NCI-H774 (cell line): ENCODE results near the gene SYNPO2L.
"Not testable (repeated sequence)": the region's sequence is repeated elsewhere in the genome, so short reads cannot be mapped to it uniquely, and the experiment has no call there.

Experiments
- DNase-seq: peaks from one replicate; lab custom pipeline; 2025; lab: John Stamatoyannopoulos, UW

The SYNPO2L gene

DNA sequence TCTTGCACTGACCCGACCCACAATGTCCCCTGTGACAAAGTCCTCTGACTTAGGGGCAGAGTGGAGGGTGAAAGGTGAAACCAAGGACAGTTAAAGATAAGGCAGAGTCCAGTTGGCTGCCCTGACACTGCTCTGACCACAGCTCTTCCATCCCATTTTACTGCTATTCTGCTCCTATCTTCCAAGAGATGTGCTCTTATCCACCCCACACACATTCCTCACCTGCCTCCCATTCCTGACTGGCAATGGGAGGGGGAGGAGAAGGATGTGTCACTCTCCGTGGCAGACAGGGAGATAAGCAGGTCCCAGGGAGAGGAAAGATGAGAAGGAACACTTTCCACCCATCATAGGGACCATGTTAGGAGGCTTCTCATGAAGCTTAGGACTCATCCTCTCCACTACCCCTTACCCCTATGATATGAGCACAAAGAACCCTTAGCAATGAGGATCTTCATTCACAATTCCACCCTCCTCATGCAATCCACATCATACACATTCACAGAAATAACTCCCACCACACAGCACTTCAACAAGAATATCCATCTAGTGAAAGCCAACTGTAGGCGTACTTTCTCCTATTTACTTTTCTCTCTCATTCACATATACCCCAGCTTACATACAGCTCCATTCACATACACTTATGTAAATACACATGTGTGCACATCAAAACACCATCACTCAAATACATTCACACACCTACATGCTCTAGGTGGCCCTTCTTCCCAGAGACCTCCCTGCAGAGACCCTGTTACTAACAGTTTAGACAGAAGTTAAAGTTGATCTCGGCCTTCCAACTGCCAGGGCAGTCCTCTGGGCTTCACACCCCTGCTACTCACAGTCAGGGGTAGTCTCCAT, 6.6 kb downstream of the SYNPO2L start:
- DNase-seq, result no peak

DNA sequence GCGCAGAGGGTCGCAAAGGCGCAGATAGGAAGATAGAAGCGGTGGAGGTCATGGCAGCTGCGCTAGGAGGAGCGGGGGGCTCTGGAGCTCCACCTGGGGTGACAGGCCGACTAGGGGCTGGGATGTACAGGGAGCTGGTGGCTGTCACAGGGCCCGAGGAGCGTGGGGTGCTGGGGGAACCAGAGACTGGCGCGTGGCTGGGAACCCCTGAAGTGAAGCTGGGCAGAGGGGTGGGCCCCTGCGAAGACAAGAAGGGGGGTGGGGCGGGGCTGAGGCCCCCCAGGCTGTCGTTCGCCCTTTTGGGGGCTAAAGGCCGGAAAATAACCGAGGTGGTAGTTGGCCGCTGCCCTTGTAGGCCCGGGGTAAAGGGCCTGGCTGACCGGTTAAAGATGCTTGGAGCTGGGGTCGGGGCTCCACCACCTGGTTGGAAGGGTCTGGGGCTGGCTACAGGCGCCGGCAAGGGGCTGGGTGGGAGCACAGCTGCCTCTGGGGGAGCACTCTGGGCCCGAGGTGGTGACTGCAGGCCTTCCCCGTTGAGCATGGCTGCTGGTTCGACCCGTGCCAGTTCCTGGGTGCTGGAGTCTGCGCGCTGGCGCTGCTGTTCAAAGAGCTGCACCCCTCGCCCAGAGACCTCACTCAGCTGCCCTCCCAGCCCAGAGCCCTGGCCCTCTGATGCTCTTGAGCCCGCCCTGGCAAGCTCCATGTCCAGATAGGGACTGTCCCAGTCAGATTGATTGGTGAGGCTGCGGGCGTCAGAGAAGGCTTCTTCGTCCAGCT, 7.8 kb downstream of the SYNPO2L start:
- no peak for DNase-seq

DNA sequence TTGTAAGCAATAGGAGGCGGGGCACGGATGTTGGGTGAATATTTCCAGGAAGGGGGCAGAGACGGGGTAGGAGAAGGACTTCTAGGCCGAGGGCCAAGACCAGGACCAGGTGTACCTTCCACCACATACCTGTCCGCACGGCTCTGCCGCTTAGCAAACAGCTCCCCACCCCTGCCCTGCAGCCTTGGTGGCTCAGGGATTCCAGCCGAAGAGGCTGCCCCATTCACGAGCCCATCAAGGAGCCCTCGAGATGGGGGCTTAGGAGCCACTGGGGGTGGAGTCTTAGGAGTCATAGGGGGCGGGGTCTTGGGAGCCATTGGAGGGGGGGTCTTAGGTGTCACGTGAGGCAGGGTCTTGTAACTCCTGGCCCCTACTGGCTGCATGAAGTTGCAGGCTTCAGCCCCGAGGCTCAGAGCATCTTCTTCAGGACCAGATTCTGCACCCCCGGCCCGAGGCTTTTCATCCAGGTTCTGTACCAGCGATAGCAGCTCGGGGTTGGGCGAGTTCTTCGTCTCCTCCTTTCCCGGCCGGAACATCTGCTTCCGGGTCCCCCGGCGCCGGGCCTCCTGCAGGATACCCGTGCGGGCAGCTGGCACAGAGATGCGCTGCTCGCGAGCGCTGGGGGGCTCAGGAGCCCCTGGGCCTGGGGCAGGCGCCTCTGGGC, 8.5 kb downstream of the SYNPO2L start:
- DNase-seq, result peak; percentile 50

DNA sequence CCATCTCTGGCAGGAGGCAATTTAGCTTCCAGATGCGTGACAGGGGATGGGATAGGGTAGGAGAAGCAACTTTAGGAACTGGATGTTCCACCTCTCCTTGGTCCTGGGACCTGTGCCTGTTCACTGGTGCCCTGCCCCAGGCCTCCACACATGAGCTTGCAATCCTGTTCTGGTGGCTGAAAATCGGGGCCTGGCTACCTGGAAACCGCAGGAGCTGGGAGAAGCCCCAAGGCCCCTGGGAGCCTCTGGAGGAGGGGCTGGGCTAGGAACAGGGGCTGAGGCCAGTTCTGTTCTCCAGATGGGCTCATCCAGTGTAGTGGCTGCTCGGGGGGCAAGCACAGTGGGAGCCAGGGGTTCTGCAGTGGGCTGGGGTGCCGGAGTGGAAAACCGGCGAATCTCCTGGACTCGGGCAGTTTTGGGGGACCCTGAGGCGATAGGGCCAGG, 9.2 kb downstream of the SYNPO2L start:
- no peak for DNase-seq

DNA sequence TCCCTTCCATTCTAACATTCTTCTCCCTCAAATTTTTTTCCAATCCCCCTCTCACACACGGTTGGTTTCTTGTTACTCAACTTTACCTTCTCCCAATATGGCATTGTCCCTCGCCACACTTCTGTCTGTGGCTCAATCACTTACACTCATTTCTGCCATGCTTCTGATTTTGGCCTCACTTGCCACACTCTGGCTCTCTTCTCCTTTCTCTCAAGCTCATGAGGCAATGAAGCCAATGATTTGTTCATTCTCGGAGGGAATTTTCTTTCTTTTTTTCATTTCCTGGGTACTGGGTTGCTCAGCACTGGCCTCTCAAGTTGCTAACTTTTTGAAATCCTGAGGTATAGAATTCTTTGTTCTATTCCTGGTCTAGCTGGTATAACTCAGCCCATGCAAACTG, 10.6 kb downstream of the SYNPO2L start:
- no peak for DNase-seq

DNA sequence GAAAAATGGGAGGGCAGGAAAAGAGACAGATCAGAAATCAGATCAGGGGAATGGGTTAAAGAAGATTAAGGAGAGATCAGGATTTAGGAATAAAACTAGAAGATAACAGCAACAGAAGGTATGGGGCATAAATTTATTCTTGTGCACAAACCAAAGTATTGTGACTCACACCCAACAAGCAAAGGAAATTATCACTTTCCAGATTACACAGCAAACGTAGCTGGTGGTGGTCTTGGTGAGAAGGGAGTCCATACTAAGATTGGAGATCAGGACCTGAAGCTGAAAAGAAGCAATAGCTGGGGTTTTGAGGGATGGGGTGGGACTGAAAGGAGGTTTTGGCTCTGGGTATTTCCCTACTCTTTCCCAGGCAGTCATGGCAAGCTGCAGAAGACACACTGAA, 11.1 kb downstream of the SYNPO2L start:
- DNase-seq, result no peak

DNA sequence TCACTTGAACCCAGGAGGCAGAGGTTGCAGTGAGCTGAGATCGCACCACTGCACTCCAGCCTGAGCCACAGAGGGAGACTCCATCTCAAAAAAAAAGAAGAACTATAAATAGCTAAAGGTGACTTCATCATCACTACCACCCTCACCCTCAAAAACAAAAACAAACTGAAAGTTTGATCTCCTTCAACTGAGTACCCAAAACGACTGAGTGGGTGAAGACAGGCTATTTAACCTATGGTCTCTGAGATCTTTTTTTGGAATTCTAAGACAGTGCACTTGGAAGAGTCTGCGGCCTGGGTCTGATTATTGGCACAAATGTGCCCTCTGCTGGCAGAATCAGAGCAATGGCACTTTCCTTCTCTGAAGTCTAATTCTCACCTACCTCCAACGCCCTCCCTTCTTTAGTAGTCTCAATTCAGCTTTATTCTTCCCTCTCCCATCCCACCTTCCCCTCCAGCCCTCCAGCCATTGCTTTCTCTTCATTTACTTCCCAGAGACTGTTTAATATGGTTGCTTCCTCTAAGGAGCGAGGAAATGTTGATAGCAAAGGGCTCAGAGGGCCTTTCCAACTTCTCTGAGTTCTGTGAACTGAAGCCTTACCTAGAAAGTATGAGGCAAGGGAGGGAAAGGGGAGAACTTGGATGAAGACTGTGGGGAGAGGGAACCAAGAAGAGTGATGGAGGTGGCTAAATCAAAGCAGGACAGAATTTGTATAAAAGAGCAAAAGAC, 11.7 kb downstream of the SYNPO2L start:
- peak; percentile 43 for DNase-seq

DNA sequence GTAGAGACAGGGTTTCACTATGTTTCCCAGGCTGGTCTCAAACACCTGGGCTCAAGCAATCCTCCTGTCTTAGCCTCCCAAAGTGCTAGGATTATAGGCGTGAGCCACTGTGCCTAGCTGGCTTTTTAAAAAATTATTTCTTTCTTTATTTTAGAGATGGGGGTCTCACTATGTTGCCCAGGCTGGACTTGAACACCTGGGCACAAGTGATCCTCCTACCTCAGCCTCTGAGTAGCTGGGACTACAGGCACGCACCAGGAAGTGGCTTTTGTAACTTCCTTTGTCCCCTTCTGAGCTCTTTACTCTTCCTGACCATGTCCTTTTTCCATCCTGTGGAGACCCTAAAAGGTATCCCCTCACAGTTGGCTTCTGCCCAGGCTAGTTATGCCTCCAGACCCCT, 12.5 kb downstream of the SYNPO2L start:
- no peak for DNase-seq

DNA sequence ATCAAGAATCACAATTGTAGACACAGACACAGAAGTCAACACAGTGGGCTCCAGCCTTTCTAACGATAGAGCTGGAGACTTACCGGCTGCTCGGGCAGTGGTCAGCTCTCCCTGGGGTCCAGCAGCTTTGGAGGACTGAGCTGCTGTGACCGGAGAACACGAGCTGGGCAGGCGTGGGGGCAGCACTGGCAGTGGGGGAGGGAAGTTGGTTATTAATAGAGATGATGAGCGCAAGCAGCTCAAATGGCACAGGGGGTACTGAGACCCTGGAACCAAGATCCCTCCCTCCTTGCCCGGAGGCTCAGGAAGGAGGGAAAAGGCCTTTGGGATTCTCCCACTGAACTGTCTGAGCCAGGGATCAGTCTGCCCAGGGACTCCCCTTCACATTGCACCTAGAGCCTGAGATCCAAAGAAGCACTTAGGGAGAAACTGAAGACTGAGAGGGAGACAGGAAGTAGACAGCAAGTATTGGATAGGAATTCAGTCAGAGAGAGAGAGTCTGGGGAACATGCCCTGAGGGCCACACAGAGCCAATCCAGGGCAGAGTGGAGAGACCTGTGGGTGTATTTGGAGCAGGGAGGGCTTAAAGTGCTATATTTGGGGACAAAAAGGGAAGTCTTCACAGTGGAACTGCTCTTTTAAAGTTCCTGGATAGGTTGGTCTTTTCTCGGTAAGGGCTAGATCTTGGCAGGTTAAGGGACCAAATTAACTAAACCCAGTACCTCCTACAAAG, 14.3 kb downstream of the SYNPO2L start, which contains the start of gene MYOZ1:
Gene MYOZ1, minus strand, starts transcription at position 147 of the 733 bp plus-strand sequence. CDS start 1,457 bp downstream, outside the sequence.
- no peak for DNase-seq

DNA sequence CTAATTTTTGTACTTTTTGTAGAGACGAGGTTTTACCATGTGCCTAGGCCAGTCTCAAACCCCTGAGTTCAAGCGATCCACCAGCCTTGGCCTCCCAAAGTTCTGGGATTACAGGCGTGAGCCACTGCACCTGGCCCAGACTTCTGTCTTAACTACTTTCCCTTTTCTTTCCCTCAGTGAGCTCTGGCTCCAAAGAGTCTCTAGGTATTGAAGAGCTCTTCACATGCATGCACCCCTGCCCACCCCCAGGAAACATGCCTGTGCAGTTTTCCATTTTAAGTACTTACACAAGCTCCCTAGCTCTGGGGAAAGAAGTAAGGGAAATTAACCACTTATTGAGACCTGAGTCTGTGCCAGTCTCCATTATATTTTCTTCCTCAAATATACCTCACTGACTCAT, 16.5 kb downstream of the SYNPO2L start:
- no peak for DNase-seq

DNA sequence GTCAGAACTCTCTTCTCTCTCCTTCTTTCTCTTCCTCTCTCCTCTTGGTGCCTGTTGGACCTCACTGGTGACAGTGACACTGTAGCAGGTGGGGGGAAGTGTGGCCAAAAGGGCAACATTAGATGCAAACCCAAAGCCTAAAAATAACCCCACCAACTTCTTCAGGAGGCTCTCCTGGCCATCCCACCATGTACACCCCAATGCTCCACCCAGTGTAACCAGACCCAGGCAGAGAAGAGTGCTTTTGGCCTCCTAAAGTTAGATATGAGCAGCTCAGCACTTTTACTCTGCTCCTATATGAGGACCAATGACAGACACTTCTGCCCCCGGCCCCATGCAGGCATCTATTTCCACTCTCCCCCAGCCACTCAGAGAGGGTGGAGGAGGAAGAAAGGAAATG, 20.0 kb downstream of the SYNPO2L start:
- DNase-seq, result no peak

DNA sequence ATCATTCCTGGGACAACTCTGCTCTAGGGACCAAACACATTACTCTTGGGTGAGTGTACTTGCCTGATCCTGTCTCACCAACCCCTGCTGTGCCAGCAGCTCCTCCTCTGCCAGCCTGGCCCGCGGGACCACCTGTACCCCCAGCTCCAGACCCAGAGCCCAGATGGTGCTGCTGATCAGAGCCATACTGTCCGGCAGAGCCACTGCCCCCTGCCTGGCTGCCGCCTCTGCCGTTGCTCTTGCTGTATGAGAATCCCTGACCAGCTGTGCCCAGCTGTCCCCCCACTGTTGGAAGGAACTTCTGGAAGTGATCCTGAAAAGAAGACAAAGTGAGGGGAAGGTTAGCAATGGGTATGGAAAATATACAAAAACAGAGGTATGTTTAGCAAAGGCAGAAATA, 21.4 kb downstream of the SYNPO2L start:
- DNase-seq, result no peak

DNA sequence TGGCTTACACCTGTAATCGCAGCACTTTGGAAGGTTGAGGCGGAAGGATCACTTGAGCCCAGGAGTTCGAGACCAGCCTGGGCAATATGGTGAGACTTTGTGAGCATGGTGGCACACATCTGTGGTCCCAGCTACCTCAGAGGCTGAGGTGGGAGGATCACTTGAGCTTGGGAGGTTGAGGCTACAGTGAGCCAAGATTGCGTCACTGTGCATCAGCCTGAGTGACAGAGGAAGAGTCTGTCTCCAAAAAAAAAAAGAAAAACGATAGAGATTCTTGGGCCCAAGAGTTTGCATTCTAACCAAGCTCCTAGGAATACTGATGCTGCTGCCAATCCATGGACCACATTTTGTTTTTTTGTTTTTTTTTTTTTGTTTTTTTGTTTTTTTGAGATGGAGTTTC, 26.7 kb downstream of the SYNPO2L start:
- no peak for DNase-seq

DNA sequence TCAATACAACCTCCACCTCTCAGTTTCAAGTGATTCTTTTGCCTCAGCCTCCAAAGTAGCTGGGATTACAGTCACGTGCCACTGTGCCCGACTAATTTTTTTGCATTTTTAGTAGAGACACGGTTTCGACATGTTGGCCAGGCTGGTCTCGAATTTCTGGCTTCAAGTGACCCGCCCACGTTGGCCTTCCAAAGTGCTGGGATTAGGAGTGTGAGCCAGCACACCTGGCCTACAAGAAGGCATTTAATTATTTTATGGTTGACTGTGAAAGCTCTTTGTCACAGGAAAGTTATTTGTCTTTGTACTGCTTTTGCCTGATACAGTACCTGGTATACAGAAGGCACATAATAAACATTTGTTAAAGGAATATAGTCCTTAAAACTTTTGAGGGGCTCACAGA, 27.4 kb downstream of the SYNPO2L start:
- DNase-seq, result no peak

DNA sequence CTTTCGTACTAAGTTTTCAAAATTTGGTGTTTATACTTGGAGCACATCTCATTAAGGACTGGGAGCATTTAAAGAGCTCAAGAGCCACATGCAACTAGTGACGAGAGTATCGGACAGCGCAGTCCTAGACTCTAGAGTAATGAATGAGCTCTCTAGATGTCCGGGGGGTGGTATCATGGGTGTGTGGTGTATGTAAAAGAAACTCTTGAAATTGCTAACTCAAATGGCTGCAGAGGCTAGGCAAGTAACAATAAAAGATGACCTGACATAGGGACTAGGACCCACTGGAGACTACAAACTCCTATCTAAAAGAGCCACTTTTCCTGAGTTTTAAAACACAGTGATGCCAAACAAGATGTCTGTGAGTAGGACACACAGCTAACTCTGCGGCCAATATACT, 28.5 kb downstream of the SYNPO2L start:
- no peak for DNase-seq

DNA sequence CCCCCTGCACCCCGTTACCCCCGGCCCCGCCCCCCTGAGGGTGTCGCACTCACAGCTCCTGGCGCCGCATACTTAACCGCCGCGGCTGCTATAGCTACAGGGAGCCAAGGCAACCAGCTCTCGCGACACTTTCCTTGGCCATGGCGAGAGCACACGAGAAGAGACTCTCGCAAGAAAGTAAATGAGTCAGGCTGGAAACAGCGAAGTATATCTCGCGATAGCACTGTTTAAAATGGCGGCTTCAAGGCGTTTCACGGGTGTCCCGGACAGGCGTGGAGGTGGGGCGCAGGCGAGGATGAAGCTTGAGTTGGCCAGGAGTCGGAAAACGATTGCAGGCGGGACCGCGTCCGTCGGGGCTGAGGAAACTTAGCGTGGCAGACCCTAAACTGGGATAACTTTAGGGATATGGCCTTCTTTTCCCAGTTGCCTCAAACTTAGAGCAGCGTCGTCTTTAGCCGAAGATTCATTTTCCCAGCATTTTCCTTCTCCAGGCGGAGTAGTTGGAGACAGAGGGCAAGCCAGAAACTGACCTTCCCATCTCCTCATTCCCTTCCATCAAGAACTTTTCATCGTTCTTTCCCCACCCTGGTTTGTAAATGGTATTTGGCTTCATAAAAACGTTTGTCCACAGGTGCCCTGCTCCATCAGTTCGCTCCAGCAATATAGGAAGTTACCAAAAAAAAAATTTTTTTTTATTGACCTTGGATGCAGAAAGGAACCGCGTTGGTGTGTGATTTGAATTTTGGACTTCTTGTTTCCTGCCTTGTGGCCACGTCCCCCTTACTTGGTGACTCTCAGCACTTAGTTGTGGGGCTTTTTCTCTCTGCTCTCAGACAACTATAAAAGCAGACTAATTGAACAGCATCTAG, 29.7 kb downstream of the SYNPO2L start:
- DNase-seq, result peak; percentile 95

DNA sequence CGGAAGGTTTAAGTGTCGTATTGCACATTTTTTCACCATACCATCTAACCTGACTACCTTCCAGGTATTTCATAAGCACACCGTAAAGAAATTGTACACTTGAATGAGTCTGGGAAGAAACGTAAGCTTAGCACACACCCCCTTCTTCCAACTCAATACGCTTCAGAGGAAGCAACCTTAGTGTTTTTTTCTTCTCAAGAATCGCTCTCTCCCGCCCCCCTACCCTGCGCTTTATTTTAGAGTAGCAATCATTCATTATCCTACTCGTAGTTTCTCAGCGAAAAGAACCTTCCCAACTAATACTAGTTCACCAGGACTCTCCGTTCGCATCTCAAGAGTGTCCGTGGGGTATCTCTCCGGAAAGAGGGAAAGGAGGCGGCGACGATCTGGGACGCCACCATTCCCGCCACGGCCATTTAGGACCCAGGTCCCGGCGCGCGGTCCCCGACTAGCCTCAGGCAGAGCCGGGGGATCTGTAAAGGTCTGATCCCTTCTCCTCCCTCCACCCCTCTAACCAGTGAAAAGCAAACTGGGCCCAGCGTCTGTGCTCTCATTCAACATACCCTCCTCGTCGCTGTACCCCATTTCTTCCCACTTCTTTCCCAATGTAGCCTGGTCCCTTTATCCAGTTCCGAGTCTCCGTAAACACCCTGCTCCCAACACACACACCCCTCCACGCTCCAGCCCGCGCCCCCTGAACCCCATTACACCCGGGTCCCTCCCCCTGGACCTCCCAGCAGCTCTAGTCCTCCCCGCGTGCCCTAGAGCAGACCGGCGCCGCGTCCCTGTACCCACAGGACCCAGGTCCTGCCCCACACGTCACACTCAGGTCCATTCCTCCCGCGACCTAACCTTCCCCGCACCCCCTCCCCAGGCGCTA, 30.6 kb downstream of the SYNPO2L start:
- no peak for DNase-seq

DNA sequence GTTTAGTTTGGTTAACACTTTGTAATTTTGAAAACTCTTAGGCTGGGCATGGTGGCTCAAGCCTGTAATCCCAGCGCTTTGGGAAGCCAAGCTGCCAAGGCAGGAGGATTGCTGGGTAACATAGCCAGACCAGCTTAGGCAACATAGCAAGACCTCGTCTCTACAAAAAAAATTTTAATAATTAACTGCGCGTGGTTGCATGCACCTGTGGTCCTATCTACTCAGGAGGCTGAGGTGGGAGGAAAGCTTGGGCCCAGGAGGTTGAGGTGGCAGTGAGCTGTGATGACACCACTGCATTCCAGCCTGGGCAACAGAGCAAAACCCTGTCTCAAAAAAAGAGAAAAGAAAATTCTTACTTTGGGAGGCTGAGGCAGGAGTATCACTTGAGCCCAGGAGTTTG, 32.8 kb downstream of the SYNPO2L start:
- DNase-seq, result no peak

DNA sequence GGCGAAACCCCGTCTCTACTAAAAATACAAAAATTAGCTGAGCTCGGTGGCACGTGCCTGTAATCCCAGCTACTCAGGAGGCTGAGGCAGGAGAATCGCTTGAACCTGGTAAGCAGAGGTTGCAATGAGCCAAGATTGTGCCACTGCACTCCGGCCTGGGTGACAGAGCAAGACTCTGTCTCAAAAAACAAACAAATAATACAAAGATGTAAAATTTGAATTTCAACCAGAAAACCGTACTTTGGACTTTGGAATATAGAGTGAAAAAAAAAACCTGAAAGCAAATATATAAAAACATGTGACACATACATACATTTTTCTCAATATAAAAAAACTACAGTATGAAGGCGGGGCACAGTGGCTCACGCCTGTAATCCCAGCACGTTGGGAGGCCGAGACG, 34.9 kb downstream of the SYNPO2L start:
- DNase-seq, result not testable (repeated sequence)
